OCI-LY7 (cell line): Measurements from ENCODE around the gene KCNK16. TPM values are rescaled to one million over a fixed set of nuclear protein-coding genes. Genes with fewer than 3 reads are reported as not detected.

Experiments used
- BruUV-seq: library from RNA; stranded (reverse); fragments of 400-500 nt; replicated peaks from 2 replicates; lab custom pipeline; 2021; lab: Mats Ljungman, UMichigan
- CTCF ChIA-PET: fragments of 300-600 bp; sonication (Branson Sonifier 250); formaldehyde crosslinking; loops from one replicate; lab custom pipeline; 2022; ENCODE audit warnings: antibody characterized with exemption; ENCODE audit not compliant: unreplicated experiment; lab: Charles Lee
- POLR2A ChIA-PET: fragments of 300-600 bp; sonication (Branson Sonifier 250); formaldehyde crosslinking; loops from one replicate; lab custom pipeline; 2022; ENCODE audit warnings: antibody characterized with exemption; lab: Charles Lee
- DNase-seq: peaks from one replicate; pipeline ENCODE4 v3.0.0-alpha.2; 2015; ENCODE audit warnings: low spot score
- H2AFZ ChIP-seq: fragments of 200-600 bp; sonication (generic), shearing (Covaris generic); 2 replicates; pipeline ENCODE4 v1.6.1; 2014; ENCODE audit warnings: mild to moderate bottlenecking, antibody characterized with exemption, low read length, moderate library complexity
- H3K27ac ChIP-seq: fragments of 200-600 bp; sonication (generic); 2 replicates; pipeline ENCODE4 v1.5.1; 2014; ENCODE audit warnings: mixed run types, low read depth, mild to moderate bottlenecking, moderate library complexity, low read length, inconsistent platforms; ENCODE audit not compliant: poor library complexity, severe bottlenecking
- H3K36me3 ChIP-seq: fragments of 200-600 bp; sonication (generic); 2 replicates; pipeline ENCODE4 v1.6.1; 2014; ENCODE audit warnings: mild to moderate bottlenecking, antibody characterized with exemption, low read length, moderate library complexity, mixed read lengths; ENCODE audit not compliant: insufficient read depth
- H3K4me1 ChIP-seq: fragments of 200-600 bp; sonication (generic); 2 replicates; pipeline ENCODE4 v1.5.1; 2014; ENCODE audit warnings: mild to moderate bottlenecking, low read length; ENCODE audit not compliant: insufficient read depth, poor library complexity, severe bottlenecking
- H3K4me2 ChIP-seq: fragments of 200-600 bp; sonication (generic); 2 replicates; pipeline ENCODE4 v1.6.1; 2014; ENCODE audit warnings: mild to moderate bottlenecking, low read length
- H3K4me3 ChIP-seq: fragments of 200-600 bp; sonication (generic); 2 replicates; pipeline ENCODE4 v1.5.1; 2014; ENCODE audit warnings: mild to moderate bottlenecking, low read depth, low read length; ENCODE audit not compliant: poor library complexity, severe bottlenecking
- H3K79me2 ChIP-seq: fragments of 200-600 bp; sonication (generic); 2 replicates; pipeline ENCODE4 v1.6.1; 2016; ENCODE audit warnings: low read depth, mild to moderate bottlenecking, low read length, moderate library complexity, mixed read lengths; ENCODE audit not compliant: insufficient read depth
- H3K9me2 ChIP-seq: fragments of 200-600 bp; sonication (generic); 2 replicates; pipeline ENCODE4 v1.6.1; 2016; ENCODE audit warnings: mild to moderate bottlenecking, low read length, mixed read lengths; ENCODE audit not compliant: insufficient read depth
- H3K9me3 ChIP-seq: fragments of 200-600 bp; sonication (generic); 2 replicates; pipeline ENCODE4 v1.6.1; 2014; ENCODE audit warnings: mild to moderate bottlenecking, mixed run types, low read length, mixed read lengths
- H4K20me1 ChIP-seq: fragments of 200-600 bp; sonication (generic); 2 replicates; pipeline ENCODE4 v1.6.1; 2014; ENCODE audit warnings: mild to moderate bottlenecking, antibody characterized with exemption, low read length, moderate library complexity, mixed read lengths; ENCODE audit not compliant: insufficient read depth
- EZH2phosphoT487 ChIP-seq: fragments of 200-600 bp; sonication (generic); IDR thresholded peaks from 2 replicates; pipeline ENCODE4 v1.6.1; 2018; ENCODE audit warnings: low read depth, borderline replicate concordance, mild to moderate bottlenecking, mixed run types, antibody characterized with exemption, low read length, moderate library complexity, mixed read lengths
- intact Hi-C: fragments of 100-400 bp; cut with micrococcal nuclease; formaldehyde crosslinking; loops from one replicate; pipeline ENCODE4 v1.10.0; 2022; ENCODE audit not compliant: unreplicated experiment
- total RNA-seq, 2 experiments: library from RNA; depleted of rRNA in 1 of 2; stranded (reverse); fragments of >200 nt in 1 of 2; shearing (Covaris generic) in 1 of 2; gene quantifications; 2 replicates each; pipeline ENCODE4 v1.2.3, GENCODE V29; 2014 to 2022
- TF ChIP-seq, protein P1 (sequence below): fragments of 200-600 bp; sonication (generic); conservative IDR thresholded peaks from 2 replicates; pipeline ENCODE4 v1.5.1; 2014; ENCODE audit warnings: mild to moderate bottlenecking, antibody characterized with exemption, low read length, moderate library complexity, mixed read lengths

The KCNK16 gene
- total RNA-seq, 2 experiments from 2014 or later = not detected

GRCh38 chr6:39335780-39336545 is 13.5 kb upstream of the KCNK16 start:
- Histone ChIP-seq H3K27ac (no peak overlapping the region), H3K4me1 (no peaks in the 10 kb centered on the region), H4K20me1 (no peaks in the 10 kb centered on the region), H3K79me2 (no peaks in the 10 kb centered on the region), H3K9me3 (no peaks in the 10 kb centered on the region), H2AFZ (no peak overlapping the region), H3K4me3 (no peak overlapping the region), H3K36me3 (no peaks in the 10 kb centered on the region), H3K9me2 (no peaks in the 10 kb centered on the region), H3K4me2 (no peak overlapping the region)
- no TSS peak for BruUV-seq
- TF ChIP-seq EZH2phosphoT487 = no peak
- TF ChIP-seq, protein P1, sequence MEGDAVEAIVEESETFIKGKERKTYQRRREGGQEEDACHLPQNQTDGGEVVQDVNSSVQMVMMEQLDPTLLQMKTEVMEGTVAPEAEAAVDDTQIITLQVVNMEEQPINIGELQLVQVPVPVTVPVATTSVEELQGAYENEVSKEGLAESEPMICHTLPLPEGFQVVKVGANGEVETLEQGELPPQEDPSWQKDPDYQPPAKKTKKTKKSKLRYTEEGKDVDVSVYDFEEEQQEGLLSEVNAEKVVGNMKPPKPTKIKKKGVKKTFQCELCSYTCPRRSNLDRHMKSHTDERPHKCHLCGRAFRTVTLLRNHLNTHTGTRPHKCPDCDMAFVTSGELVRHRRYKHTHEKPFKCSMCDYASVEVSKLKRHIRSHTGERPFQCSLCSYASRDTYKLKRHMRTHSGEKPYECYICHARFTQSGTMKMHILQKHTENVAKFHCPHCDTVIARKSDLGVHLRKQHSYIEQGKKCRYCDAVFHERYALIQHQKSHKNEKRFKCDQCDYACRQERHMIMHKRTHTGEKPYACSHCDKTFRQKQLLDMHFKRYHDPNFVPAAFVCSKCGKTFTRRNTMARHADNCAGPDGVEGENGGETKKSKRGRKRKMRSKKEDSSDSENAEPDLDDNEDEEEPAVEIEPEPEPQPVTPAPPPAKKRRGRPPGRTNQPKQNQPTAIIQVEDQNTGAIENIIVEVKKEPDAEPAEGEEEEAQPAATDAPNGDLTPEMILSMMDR = no peak
- intact Hi-C loops = no loop called here
- CTCF ChIA-PET = no interaction called here
- no peak for DNase-seq
- POLR2A ChIA-PET = interaction anchor here (0.6 kb wide), 2 partner anchors 776 to 1218 kb away, joined by 3 to 5 read pairs; no protein-coding TSS in a partner anchor

- Histone ChIP-seq H2AFZ (no peak overlapping the region), H3K79me2 (no peaks in the 10 kb centered on the region), H3K4me1 (no peaks in the 10 kb centered on the region), H3K4me3 (no peak overlapping the region), H3K9me3 (no peaks in the 10 kb centered on the region), H3K27ac (no peak overlapping the region), H3K9me2 (no peaks in the 10 kb centered on the region), H4K20me1 (no peaks in the 10 kb centered on the region), H3K4me2 (no peak overlapping the region), H3K36me3 (no peaks in the 10 kb centered on the region)
- no peak for TF ChIP-seq EZH2phosphoT487
- TF ChIP-seq, protein P1 = no peak
- CTCF ChIA-PET = no interaction called here
- POLR2A ChIA-PET = no interaction called here
- DNase-seq = no peak
- BruUV-seq = no TSS peak
- intact Hi-C loops = no loop called here
These were observed 11.3 kb upstream of the KCNK16 start for GRCh38 chr6:39333644-39334438.
